Measurements from ENCODE around the gene HTT.

Gene HTT

DNA sequence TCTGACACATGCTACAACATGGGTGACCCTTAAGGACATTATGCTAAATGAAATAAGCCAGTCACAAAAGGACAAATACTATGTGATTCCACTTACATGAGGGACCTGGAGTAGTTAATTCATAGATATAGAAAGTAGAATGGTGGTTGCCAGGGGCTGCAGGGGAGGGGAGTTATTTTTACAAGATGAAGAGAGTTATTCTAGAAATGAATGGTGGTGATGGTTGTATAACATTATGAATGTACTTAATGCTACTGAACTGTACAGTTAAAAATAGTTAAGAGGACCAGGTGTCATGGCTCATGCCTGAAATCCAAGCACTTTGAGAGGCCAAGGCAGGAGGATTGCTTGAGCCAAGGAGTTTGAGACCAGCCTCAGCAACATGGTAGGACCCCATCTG, 115.0 kb downstream of the HTT start:
- Histone ChIP-seq H3K4me1 (ENCODE audit: control insufficient read depth, insufficient read depth, low read length) (no peaks in the 10 kb centered on the region), H3K4me3 (ENCODE audit: low read length) (no peak overlapping the region), H3K9me3 (ENCODE audit: control insufficient read depth, insufficient read depth, low read length) (no peaks in the 10 kb centered on the region), H3K27ac (ENCODE audit: low read length) (no peak overlapping the region), H3K27me3 (ENCODE audit: control insufficient read depth, insufficient read depth, low read length) (no peaks in the 10 kb centered on the region), H3K36me3 (ENCODE audit: control insufficient read depth, insufficient read depth, low read length) (peaks cover 9% of the 10 kb centered on the region; the same call in 1 of the 2 replicates)
- DNase-seq (ENCODE audit: low read depth, low spot score): no peak

DNA sequence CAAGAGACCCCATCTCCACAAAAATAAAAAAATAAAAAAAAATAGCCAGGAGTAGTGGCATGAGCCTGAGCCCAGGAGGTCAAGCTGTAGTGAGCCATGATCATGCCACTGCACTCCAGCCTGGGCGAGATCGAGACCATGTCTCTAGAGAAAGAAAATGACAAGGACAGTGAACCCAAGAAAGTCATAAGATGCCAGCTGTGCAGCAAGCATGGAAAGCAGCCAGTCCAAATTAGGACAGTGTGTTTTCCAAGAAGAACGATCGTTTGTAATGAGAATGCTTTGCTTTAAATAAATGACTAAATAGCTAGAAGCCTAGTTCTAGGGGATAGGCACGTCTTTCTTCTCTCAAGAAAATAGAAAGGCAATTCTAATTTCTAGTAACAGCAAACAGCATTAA, 116.1 kb downstream of the HTT start:
- Histone ChIP-seq H3K36me3 (ENCODE audit: control insufficient read depth, insufficient read depth, low read length) (peaks cover 12% of the 10 kb centered on the region; the same call in 1 of the 2 replicates), H3K4me1 (ENCODE audit: control insufficient read depth, insufficient read depth, low read length) (no peaks in the 10 kb centered on the region), H3K27ac (ENCODE audit: low read length) (no peak overlapping the region), H3K27me3 (ENCODE audit: control insufficient read depth, insufficient read depth, low read length) (no peaks in the 10 kb centered on the region), H3K4me3 (ENCODE audit: low read length) (no peak overlapping the region), H3K9me3 (ENCODE audit: control insufficient read depth, insufficient read depth, low read length) (no peaks in the 10 kb centered on the region)
- no peak for DNase-seq (ENCODE audit: low read depth, low spot score)
- WGBS (ENCODE audit: insufficient coverage, insufficient read length): no CpG with 5 or more reads among the region's 5 CpGs

- Histone ChIP-seq H3K27ac (ENCODE audit: low read length) (no peak overlapping the region), H3K4me1 (ENCODE audit: control insufficient read depth, insufficient read depth, low read length) (no peaks in the 10 kb centered on the region), H3K4me3 (ENCODE audit: low read length) (no peak overlapping the region), H3K9me3 (ENCODE audit: control insufficient read depth, insufficient read depth, low read length) (no peaks in the 10 kb centered on the region), H3K27me3 (ENCODE audit: control insufficient read depth, insufficient read depth, low read length) (no peaks in the 10 kb centered on the region), H3K36me3 (ENCODE audit: control insufficient read depth, insufficient read depth, low read length) (peaks cover 12% of the 10 kb centered on the region; the same call in 1 of the 2 replicates)
- no peak for DNase-seq (ENCODE audit: low read depth, low spot score)
- no CpG with 5 or more reads among the region's 4 CpGs for WGBS (ENCODE audit: insufficient coverage, insufficient read length)
Measured at GRCh38 chr4:3192188-3192587, 117.7 kb downstream of the HTT start.

GRCh38 chr4:3192827-3193226, 118.3 kb downstream of the HTT start:
- Histone ChIP-seq H3K4me1 (ENCODE audit: control insufficient read depth, insufficient read depth, low read length) (no peaks in the 10 kb centered on the region), H3K4me3 (ENCODE audit: low read length) (no peak overlapping the region), H3K9me3 (ENCODE audit: control insufficient read depth, insufficient read depth, low read length) (no peaks in the 10 kb centered on the region), H3K27me3 (ENCODE audit: control insufficient read depth, insufficient read depth, low read length) (no peaks in the 10 kb centered on the region), H3K27ac (ENCODE audit: low read length) (no peak overlapping the region), H3K36me3 (ENCODE audit: control insufficient read depth, insufficient read depth, low read length) (peaks cover 12% of the 10 kb centered on the region; the same call in 1 of the 2 replicates)
- no CpG with 5 or more reads among the region's 12 CpGs for WGBS (ENCODE audit: insufficient coverage, insufficient read length)
- DNase-seq (ENCODE audit: low read depth, low spot score): no peak

- Histone ChIP-seq H3K4me1 (ENCODE audit: control insufficient read depth, insufficient read depth, low read length) (no peaks in the 10 kb centered on the region), H3K4me3 (ENCODE audit: low read length) (no peak overlapping the region), H3K27me3 (ENCODE audit: control insufficient read depth, insufficient read depth, low read length) (no peaks in the 10 kb centered on the region), H3K36me3 (ENCODE audit: control insufficient read depth, insufficient read depth, low read length) (0 out of 2 replicates have a peak, but pooled peaks cover 6% of the 10 kb centered on the region), H3K27ac (ENCODE audit: low read length) (no peak overlapping the region), H3K9me3 (ENCODE audit: control insufficient read depth, insufficient read depth, low read length) (no peaks in the 10 kb centered on the region)
- 100% methylated on average over 1 of the region's 6 CpGs for WGBS (ENCODE audit: insufficient coverage, insufficient read length)
- no peak for DNase-seq (ENCODE audit: low read depth, low spot score)
Measured at GRCh38 chr4:3193531-3194203, 119.2 kb downstream of the HTT start.

GRCh38 chr4:3196670-3197359, 122.3 kb downstream of the HTT start:
- Histone ChIP-seq H3K9me3 (ENCODE audit: control insufficient read depth, insufficient read depth, low read length) (no peaks in the 10 kb centered on the region), H3K4me1 (ENCODE audit: control insufficient read depth, insufficient read depth, low read length) (no peaks in the 10 kb centered on the region), H3K36me3 (ENCODE audit: control insufficient read depth, insufficient read depth, low read length) (peaks cover 6% of the 10 kb centered on the region; the same call in 1 of the 2 replicates)

GRCh38 chr4:3197366-3198105, 123.1 kb downstream of the HTT start:
- no peaks in the 10 kb centered on the region for H3K9me3 ChIP-seq (ENCODE audit: control insufficient read depth, insufficient read depth, low read length)
- H3K4me1 ChIP-seq (ENCODE audit: control insufficient read depth, insufficient read depth, low read length): no peaks in the 10 kb centered on the region
- no CpG with 5 or more reads among the region's 9 CpGs for WGBS (ENCODE audit: insufficient coverage, insufficient read length)
- no peaks in the 10 kb centered on the region for H3K27me3 ChIP-seq (ENCODE audit: control insufficient read depth, insufficient read depth, low read length)
- no peak overlapping the region for H3K27ac ChIP-seq (ENCODE audit: low read length)
- no peak overlapping the region for H3K4me3 ChIP-seq (ENCODE audit: low read length)
- H3K36me3 ChIP-seq (ENCODE audit: control insufficient read depth, insufficient read depth, low read length): peaks cover 6% of the 10 kb centered on the region; the same call in 1 of the 2 replicates
- no peak for DNase-seq (ENCODE audit: low read depth, low spot score)

More at GRCh38 chr4:3196670-3197359, 122.3 kb downstream of the HTT start:
- DNase-seq (ENCODE audit: low read depth, low spot score): no peak
- Histone ChIP-seq H3K4me3 (ENCODE audit: low read length) (no peak overlapping the region), H3K27ac (ENCODE audit: low read length) (no peak overlapping the region), H3K27me3 (ENCODE audit: control insufficient read depth, insufficient read depth, low read length) (no peaks in the 10 kb centered on the region)
- no CpG with 5 or more reads among the region's 7 CpGs for WGBS (ENCODE audit: insufficient coverage, insufficient read length)

GRCh38 chr4:3198906-3199305, 124.4 kb downstream of the HTT start:
- no peaks in the 10 kb centered on the region for H3K9me3 ChIP-seq (ENCODE audit: control insufficient read depth, insufficient read depth, low read length)
- no peaks in the 10 kb centered on the region for H3K4me1 ChIP-seq (ENCODE audit: control insufficient read depth, insufficient read depth, low read length)
- no peak for DNase-seq (ENCODE audit: low read depth, low spot score)
- H3K27ac ChIP-seq (ENCODE audit: low read length): no peak overlapping the region
- WGBS (ENCODE audit: insufficient coverage, insufficient read length): no CpG with 5 or more reads among the region's 12 CpGs
- no peaks in the 10 kb centered on the region for H3K27me3 ChIP-seq (ENCODE audit: control insufficient read depth, insufficient read depth, low read length)
- no peak overlapping the region for H3K4me3 ChIP-seq (ENCODE audit: low read length)
- peaks cover 6% of the 10 kb centered on the region; the same call in 1 of the 2 replicates for H3K36me3 ChIP-seq (ENCODE audit: control insufficient read depth, insufficient read depth, low read length)

GRCh38 chr4:3199653-3200422, 125.4 kb downstream of the HTT start:
- DNase-seq (ENCODE audit: low read depth, low spot score): no peak
- Histone ChIP-seq H3K27ac (ENCODE audit: low read length) (no peak overlapping the region), H3K36me3 (ENCODE audit: control insufficient read depth, insufficient read depth, low read length) (peaks cover 6% of the 10 kb centered on the region; the same call in 1 of the 2 replicates), H3K27me3 (ENCODE audit: control insufficient read depth, insufficient read depth, low read length) (no peaks in the 10 kb centered on the region), H3K4me1 (ENCODE audit: control insufficient read depth, insufficient read depth, low read length) (no peaks in the 10 kb centered on the region), H3K9me3 (ENCODE audit: control insufficient read depth, insufficient read depth, low read length) (no peaks in the 10 kb centered on the region), H3K4me3 (ENCODE audit: low read length) (no peak overlapping the region)
- no CpG with 5 or more reads among the region's 17 CpGs for WGBS (ENCODE audit: insufficient coverage, insufficient read length)
